NCI-H2196 (cell line): ENCODE results near the gene CTDP1.

ENCODE experiments used
- DNase-seq: peaks from one replicate; lab custom pipeline; 2025; ENCODE audit not compliant: unreplicated experiment; lab: John Stamatoyannopoulos, UW

The CTDP1 gene

GRCh38 chr18:79778291-79778791 lies 98.7 kb downstream of the CTDP1 start:
- no peak for DNase-seq

GRCh38 chr18:79779021-79779699 lies 99.6 kb downstream of the CTDP1 start:
- no peak for DNase-seq

GRCh38 chr18:79779700-79780190 lies 100.1 kb downstream of the CTDP1 start:
- no peak for DNase-seq

- no peak for DNase-seq
These were observed 100.9 kb downstream of the CTDP1 start for GRCh38 chr18:79780547-79780946.

- no peak for DNase-seq
These were observed 101.8 kb downstream of the CTDP1 start for GRCh38 chr18:79781331-79781941.

GRCh38 chr18:79782566-79783308 lies 103.1 kb downstream of the CTDP1 start:
- DNase-seq, result no peak

GRCh38 chr18:79784071-79784913 lies 104.7 kb downstream of the CTDP1 start:
- no peak for DNase-seq

- DNase-seq, result no peak
These were observed 105.6 kb downstream of the CTDP1 start for GRCh38 chr18:79784965-79785770.

GRCh38 chr18:79785831-79786230 lies 106.2 kb downstream of the CTDP1 start:
- DNase-seq, result no peak

- no peak for DNase-seq
These were observed 106.7 kb downstream of the CTDP1 start for GRCh38 chr18:79786304-79786703.

GRCh38 chr18:79786786-79787526 lies 107.4 kb downstream of the CTDP1 start:
- DNase-seq, result no peak

GRCh38 chr18:79787527-79787864 lies 107.9 kb downstream of the CTDP1 start:
- DNase-seq, result no peak

- no peak for DNase-seq
These were observed 108.5 kb downstream of the CTDP1 start for GRCh38 chr18:79787865-79788733.

GRCh38 chr18:79788734-79789085 lies 109.1 kb downstream of the CTDP1 start:
- no peak for DNase-seq

- DNase-seq, result no peak
These were observed 109.7 kb downstream of the CTDP1 start for GRCh38 chr18:79789091-79789891.

- no peak for DNase-seq
These were observed 110.6 kb downstream of the CTDP1 start for GRCh38 chr18:79789901-79790890.
